SK-N-SH (cell line): Measurements from ENCODE around the gene NFAT5.

Experiments used
- CTCF ChIP-seq: fragments of 200-600 bp; sonication (generic); IDR thresholded peaks from 2 replicates; pipeline ENCODE4 v1.6.1; 2017; ENCODE audit warnings: antibody characterized with exemption, mild to moderate bottlenecking, moderate library complexity
- EZH2phosphoT487 ChIP-seq: fragments of 200-600 bp; sonication (generic); IDR thresholded peaks from 2 replicates; pipeline ENCODE4 v1.6.1; 2017; ENCODE audit warnings: low read depth, mixed run types, mild to moderate bottlenecking, antibody characterized with exemption, moderate library complexity, borderline replicate concordance
- POLR2AphosphoS5 ChIP-seq: IDR thresholded peaks from 2 replicates; pipeline ENCODE4 v1.6.1; 2012; ENCODE audit warnings: low read depth, low read length
- TF ChIP-seq, protein P1 (sequence below): fragments of 150-350 bp; IDR thresholded peaks from 2 replicates; pipeline ENCODE4 v1.6.1; 2017; ENCODE audit warnings: antibody characterized with exemption, low read length, low read depth, borderline replicate concordance

DNA sequence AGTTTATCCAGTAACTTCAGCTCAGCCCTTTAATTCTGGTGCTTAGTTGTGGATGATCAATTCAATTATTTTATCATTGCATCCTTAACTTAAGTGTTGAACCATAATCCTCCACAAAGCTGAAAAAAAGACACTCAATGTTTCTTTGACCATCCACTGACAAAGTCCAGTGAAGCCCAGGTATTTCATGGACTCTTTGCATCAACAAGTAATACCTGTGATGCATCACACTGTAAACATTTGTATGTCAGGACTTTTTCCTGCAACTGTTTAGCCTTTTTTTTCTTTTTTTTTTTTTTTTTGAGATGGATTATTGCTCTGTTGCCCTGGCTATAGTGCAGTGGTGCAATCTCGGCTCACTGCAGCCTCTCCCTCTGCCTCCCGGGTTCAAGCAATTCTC, 6.6 kb upstream of the NFAT5 start:
- TF ChIP-seq CTCF, result no peak
- TF ChIP-seq POLR2AphosphoS5, result no peak
- no peak for TF ChIP-seq EZH2phosphoT487
- TF ChIP-seq, protein P1, sequence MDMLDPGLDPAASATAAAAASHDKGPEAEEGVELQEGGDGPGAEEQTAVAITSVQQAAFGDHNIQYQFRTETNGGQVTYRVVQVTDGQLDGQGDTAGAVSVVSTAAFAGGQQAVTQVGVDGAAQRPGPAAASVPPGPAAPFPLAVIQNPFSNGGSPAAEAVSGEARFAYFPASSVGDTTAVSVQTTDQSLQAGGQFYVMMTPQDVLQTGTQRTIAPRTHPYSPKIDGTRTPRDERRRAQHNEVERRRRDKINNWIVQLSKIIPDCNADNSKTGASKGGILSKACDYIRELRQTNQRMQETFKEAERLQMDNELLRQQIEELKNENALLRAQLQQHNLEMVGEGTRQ, result no peak
